Cardiac muscle cell (in vitro differentiated cells and primary cell): ENCODE measurements around the gene LAPTM5. TPM values are rescaled to one million over a fixed set of nuclear protein-coding genes. Genes with fewer than 3 reads are reported as not detected.

Experiments
- DNase-seq, 2 donors: peaks; one replicate each; pipeline versions ENCODE4 v3.0.0 to v3.0.0-alpha.2; 2010 to 2017; ENCODE audit warnings: low read depth in 1 of 2, low spot score in 1 of 2
- H3K27ac ChIP-seq: fragments of 200-600 bp; sonication (generic); 2 replicates; pipeline ENCODE4 v1.5.1; 2016
- H3K27me3 ChIP-seq: fragments of 200-600 bp; sonication (generic); 2 replicates; pipeline ENCODE4 v1.6.0; 2016; ENCODE audit warnings: control low read depth
- H3K36me3 ChIP-seq: fragments of 200-600 bp; sonication (generic); 2 replicates; pipeline ENCODE4 v1.5.1; 2016; ENCODE audit warnings: control low read depth
- H3K4me1 ChIP-seq: fragments of 200-600 bp; sonication (generic); 2 replicates; pipeline ENCODE4 v1.8.1; 2017; ENCODE audit warnings: low read depth, mild to moderate bottlenecking, mixed run types
- H3K4me3 ChIP-seq: fragments of 200-600 bp; sonication (generic); 2 replicates; pipeline ENCODE4 v1.5.1; 2016; ENCODE audit warnings: mild to moderate bottlenecking
- H3K9me3 ChIP-seq: fragments of 200-600 bp; sonication (generic); 2 replicates; pipeline ENCODE4 v1.5.1; 2017; ENCODE audit warnings: low read depth, mild to moderate bottlenecking, control low read depth
- polyA plus RNA-seq: library from polyadenylated mRNA; unstranded; fragments of >200 nt; fragmentation: Nextera tagmentation; extraction: Ambion mirVana; gene quantifications from 2 replicates; pipeline ENCODE4 v1.2.1, GENCODE V29; 2016
- total RNA-seq: library from RNA; depleted of rRNA; stranded (reverse); fragments of >200 nt; gene quantifications from 2 replicates; pipeline ENCODE4 v1.2.3, GENCODE V29; 2016
- TF ChIP-seq, protein P1 (sequence below): IDR thresholded peaks from 2 replicates; pipeline ENCODE4 v1.5.1; 2012; ENCODE audit warnings: low read depth, mild to moderate bottlenecking, low read length

The LAPTM5 gene
- total and polyA plus RNA-seq, 2 experiments from 2014 or later: 0.10 to 0.45 TPM

DNA sequence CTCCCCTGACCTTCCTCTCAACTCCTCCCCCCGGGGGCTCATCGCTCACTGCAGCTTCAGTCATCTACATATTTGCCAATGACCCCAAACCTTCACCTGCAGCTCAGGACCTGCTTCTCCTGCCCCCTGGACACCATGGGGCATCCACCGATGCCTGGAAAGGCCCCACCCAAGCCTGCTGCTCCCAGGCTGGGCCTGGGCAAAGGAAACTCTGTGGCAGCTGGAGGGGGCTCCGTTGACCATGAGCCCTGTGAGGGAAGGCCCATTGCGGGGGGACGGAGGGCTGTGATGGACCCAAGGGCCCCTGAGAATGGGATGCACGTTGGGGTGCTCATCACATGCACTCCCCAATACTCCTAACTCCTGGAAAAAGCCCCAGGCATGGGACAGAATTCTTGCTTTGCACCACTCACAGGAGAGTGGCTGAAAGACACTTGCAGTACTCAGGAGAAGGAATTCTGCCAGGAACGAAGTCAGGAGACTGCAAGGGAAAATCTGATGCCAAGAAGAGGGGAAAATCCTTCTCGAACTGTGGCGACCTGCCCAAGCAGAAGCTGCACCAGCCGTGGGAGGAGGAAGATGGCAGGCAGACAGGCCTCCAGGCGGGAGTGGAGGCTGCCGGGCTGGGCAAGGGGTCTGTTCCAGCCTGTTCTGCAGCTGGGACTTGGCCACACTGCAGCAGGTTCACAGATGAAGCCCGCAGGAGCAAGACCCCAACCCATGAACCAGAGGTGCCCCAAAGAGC lies 52.6 kb downstream of the LAPTM5 start:
- TF ChIP-seq, protein P1, sequence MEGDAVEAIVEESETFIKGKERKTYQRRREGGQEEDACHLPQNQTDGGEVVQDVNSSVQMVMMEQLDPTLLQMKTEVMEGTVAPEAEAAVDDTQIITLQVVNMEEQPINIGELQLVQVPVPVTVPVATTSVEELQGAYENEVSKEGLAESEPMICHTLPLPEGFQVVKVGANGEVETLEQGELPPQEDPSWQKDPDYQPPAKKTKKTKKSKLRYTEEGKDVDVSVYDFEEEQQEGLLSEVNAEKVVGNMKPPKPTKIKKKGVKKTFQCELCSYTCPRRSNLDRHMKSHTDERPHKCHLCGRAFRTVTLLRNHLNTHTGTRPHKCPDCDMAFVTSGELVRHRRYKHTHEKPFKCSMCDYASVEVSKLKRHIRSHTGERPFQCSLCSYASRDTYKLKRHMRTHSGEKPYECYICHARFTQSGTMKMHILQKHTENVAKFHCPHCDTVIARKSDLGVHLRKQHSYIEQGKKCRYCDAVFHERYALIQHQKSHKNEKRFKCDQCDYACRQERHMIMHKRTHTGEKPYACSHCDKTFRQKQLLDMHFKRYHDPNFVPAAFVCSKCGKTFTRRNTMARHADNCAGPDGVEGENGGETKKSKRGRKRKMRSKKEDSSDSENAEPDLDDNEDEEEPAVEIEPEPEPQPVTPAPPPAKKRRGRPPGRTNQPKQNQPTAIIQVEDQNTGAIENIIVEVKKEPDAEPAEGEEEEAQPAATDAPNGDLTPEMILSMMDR: no peak
- H3K27ac ChIP-seq: no peak overlapping the region
- no peaks in the 10 kb centered on the region for H3K27me3 ChIP-seq
- no peaks in the 10 kb centered on the region for H3K9me3 ChIP-seq
- peaks cover 13% of the 10 kb centered on the region for H3K4me1 ChIP-seq
- H3K36me3 ChIP-seq: no peaks in the 10 kb centered on the region
- no peak for DNase-seq
- no peak overlapping the region for H3K4me3 ChIP-seq

DNA sequence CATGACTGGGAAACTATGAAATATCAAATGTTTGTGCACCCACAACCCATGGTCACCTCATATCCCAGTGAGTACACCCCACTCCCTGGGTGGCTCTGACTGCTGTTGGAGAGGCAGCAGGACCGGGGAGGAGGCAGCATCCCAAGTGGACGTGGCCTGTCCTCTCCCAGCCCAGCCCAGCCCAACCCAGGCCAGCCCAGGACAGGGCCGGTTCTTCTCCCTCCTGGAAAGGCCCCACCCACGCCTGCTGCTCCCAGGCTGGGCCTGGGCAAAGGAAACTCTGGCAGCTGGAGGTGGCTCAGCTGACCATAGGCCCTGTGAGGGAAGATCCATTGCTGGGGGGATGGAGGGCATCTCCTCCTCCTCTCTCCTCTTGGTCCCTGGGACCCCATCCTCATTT lies 53.3 kb downstream of the LAPTM5 start:
- Histone ChIP-seq H3K36me3 (no peaks in the 10 kb centered on the region), H3K4me1 (peaks cover 13% of the 10 kb centered on the region), H3K27ac (no peak overlapping the region), H3K27me3 (no peaks in the 10 kb centered on the region), H3K4me3 (no peak overlapping the region), H3K9me3 (no peaks in the 10 kb centered on the region)
- DNase-seq: peak in 1 of 2 donors; percentile 19
- TF ChIP-seq, protein P1: no peak

DNA sequence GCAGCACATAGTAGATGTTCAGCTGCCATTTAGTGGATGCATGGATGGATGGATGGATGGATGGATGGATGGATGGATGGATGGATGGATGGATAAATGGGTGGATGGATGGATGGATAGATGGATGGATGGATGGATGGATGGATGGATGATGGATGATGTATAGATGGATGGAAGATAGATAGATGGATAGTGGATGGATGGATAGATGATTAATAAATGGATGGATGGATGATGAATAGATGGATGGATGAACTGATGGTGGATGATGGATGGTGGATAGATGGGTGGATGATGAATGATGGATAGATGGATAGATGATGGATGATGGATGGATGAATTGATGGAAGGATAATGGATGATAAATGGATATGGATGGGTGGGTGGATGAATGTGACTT lies 54.8 kb downstream of the LAPTM5 start:
- Histone ChIP-seq H3K27me3 (no peaks in the 10 kb centered on the region), H3K4me1 (peaks cover 13% of the 10 kb centered on the region), H3K27ac (no peak overlapping the region), H3K36me3 (no peaks in the 10 kb centered on the region), H3K4me3 (no peak overlapping the region), H3K9me3 (no peaks in the 10 kb centered on the region)
- TF ChIP-seq, protein P1: no peak
- DNase-seq: no peak

DNA sequence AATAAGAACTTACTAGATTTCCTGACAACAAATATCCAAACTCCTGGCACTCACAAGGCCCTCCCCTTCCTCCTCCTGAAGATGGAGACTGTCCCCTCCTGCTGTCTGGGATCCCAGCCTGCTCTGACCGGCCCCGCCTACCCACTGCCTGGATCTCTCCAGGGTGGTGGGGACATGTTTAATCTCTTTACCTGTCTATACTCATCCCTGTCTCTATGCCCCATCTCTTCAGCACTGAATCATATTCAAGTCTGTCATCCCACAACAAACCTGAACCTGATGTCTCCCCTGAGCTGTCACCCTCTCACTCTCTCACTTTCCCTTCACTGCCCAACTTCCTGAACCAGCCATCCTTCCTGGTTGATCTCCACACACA lies 56.3 kb downstream of the LAPTM5 start:
- no peak for DNase-seq
- H3K27ac ChIP-seq: no peak overlapping the region
- H3K4me1 ChIP-seq: peaks cover 7% of the 10 kb centered on the region
- TF ChIP-seq, protein P1: no peak
- no peaks in the 10 kb centered on the region for H3K27me3 ChIP-seq
- no peaks in the 10 kb centered on the region for H3K36me3 ChIP-seq
- H3K4me3 ChIP-seq: no peak overlapping the region
- no peaks in the 10 kb centered on the region for H3K9me3 ChIP-seq

DNA sequence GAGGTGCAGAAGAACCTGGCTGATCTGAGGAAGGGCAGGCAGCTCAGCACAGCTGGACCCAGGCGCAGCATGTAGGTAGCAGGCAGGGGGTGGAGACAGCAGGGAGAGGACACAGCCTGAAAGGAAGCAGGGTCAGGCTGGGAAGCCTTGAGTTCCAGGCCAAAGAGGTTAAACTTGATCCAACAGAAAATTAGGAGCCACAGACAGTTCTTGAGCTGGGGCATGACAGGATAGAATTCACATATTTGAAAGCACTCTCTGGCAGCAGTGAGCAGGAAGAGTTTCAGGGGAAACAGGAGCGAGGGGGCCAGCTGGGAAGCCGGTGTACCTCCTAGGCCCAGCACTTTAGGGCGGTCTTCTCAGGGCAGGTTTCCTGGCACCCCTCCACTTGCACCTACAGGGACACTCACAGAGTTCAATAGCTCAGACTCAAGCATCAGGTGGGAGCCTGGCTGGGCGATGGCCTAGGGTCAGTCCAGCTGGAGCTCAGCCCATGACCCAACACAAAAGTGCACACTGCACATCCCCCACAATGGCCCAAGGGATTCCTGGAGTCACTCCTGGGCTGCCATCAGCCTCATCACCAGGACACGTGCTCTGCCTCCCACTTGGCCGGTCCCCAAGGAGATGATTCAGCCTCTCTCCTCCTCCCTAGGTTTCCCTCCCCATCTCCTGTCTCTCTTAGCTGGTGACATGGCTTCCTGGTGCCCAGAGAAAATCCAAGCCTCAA lies 56.9 kb downstream of the LAPTM5 start:
- TF ChIP-seq, protein P1: no peak
- Histone ChIP-seq H3K36me3 (no peaks in the 10 kb centered on the region), H3K4me1 (peaks cover 6% of the 10 kb centered on the region), H3K9me3 (no peaks in the 10 kb centered on the region), H3K27ac (no peak overlapping the region), H3K4me3 (no peak overlapping the region), H3K27me3 (no peaks in the 10 kb centered on the region)
- peak in 1 of 2 donors; percentile 78 for DNase-seq
